Tibial nerve (tissue), 4 donors: Measurements from ENCODE around the gene C6orf118. TPM values are rescaled to one million over a fixed set of nuclear protein-coding genes. Genes with fewer than 3 reads are reported as not detected.

Experiments
- DNase-seq, 2 donors: peaks; one replicate each; pipeline ENCODE4 v3.0.0-alpha.2; 2019; ENCODE audit warnings: low spot score in 2 of 2
- H3K27ac ChIP-seq, 4 donors: fragments of 200-600 bp; sonication (generic) in 3 of 4; one replicate each; pipeline ENCODE4 v1.5.1; 2017 to 2019; ENCODE audit warnings: mild to moderate bottlenecking in 1 of 4
- H3K27me3 ChIP-seq, 2 donors: fragments of 200-600 bp; sonication (generic) in 1 of 2; one replicate each; pipeline versions ENCODE4 v1.5.1 to v1.6.0; 2017 to 2019
- H3K36me3 ChIP-seq, 3 donors: fragments of 200-600 bp; sonication (generic); one replicate each; pipeline ENCODE4 v1.5.1; 2018 to 2019
- H3K4me1 ChIP-seq, 4 donors: fragments of 200-600 bp; sonication (generic) in 3 of 4; one replicate each; pipeline ENCODE4 v1.5.1; 2017 to 2019
- H3K4me3 ChIP-seq, 4 donors: fragments of 200-600 bp; sonication (generic) in 3 of 4; one replicate each; pipeline ENCODE4 v1.5.1; 2017 to 2019; ENCODE audit warnings: mild to moderate bottlenecking in 1 of 4, moderate library complexity in 1 of 4
- H3K9me3 ChIP-seq, 4 donors: fragments of 200-600 bp; sonication (generic) in 3 of 4; one replicate each; pipeline ENCODE4 v1.5.1; 2017 to 2019
- EP300 ChIP-seq, 2 donors: sonication (generic); formaldehyde crosslinking; IDR thresholded peaks; one replicate each; pipeline ENCODE4 v1.6.1; 2017; ENCODE audit warnings: antibody characterized with exemption in 2 of 2, mild to moderate bottlenecking in 1 of 2
- POLR2A ChIP-seq, 2 donors: fragments of 450-650 bp; IDR thresholded peaks; one replicate each; pipeline ENCODE4 v1.6.1; 2017; ENCODE audit warnings: antibody characterized with exemption in 2 of 2, mild to moderate bottlenecking in 2 of 2, moderate library complexity in 2 of 2
- whole genome bisulfite sequencing, 2 donors: methylation state at CpG; one replicate each; pipeline ENCODE4 v1.1.5; 2018; 5-methylcytosine and 5-hydroxymethylcytosine counted together
- total RNA-seq, 4 donors: library from RNA; depleted of rRNA; stranded (reverse); fragments of >200 nt; gene quantifications; one replicate each; pipeline ENCODE4 v1.1.0, GENCODE V29; 2016
- TF ChIP-seq, protein P1 (sequence below), 5 experiments: fragments of 200-600 bp in 3 of 5; fragments of 450-650 bp in 2 of 5; sonication (generic) in 3 of 5; IDR thresholded peaks; one replicate each; pipeline ENCODE4 v1.5.1; 2016 to 2019; ENCODE audit warnings: antibody characterized with exemption in 5 of 5, mild to moderate bottlenecking in 3 of 5, moderate library complexity in 2 of 5

The C6orf118 gene
- total RNA-seq, 4 donors from 2014 or later = not detected

DNA sequence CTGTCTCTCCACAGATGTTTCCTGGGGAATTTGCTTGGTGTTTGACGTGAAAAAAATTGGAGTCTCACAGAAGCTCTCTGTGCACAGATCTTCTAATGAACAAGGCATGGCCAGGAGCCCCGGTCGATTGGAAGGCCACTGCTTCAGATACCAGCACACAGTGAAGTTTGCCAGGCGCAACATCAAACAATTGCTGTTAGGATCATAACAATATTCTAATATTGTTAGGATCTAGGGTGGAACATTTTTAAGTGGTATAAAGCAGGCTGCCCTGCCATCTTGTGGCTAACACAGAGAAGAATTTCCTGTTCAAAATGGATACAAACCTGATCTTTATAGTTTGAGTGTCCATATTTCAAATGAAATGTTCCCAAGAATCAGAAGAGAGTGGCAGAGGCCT, 64.1 kb downstream of the C6orf118 start:
- no peak for TF ChIP-seq POLR2A (IDR thresholded peaks at IDR 0.05)
- TF ChIP-seq, protein P1, sequence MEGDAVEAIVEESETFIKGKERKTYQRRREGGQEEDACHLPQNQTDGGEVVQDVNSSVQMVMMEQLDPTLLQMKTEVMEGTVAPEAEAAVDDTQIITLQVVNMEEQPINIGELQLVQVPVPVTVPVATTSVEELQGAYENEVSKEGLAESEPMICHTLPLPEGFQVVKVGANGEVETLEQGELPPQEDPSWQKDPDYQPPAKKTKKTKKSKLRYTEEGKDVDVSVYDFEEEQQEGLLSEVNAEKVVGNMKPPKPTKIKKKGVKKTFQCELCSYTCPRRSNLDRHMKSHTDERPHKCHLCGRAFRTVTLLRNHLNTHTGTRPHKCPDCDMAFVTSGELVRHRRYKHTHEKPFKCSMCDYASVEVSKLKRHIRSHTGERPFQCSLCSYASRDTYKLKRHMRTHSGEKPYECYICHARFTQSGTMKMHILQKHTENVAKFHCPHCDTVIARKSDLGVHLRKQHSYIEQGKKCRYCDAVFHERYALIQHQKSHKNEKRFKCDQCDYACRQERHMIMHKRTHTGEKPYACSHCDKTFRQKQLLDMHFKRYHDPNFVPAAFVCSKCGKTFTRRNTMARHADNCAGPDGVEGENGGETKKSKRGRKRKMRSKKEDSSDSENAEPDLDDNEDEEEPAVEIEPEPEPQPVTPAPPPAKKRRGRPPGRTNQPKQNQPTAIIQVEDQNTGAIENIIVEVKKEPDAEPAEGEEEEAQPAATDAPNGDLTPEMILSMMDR (IDR thresholded peaks at IDR 0.05) = peak in 4 of 5 experiments; percentile 21 to 43 (median 32)

DNA sequence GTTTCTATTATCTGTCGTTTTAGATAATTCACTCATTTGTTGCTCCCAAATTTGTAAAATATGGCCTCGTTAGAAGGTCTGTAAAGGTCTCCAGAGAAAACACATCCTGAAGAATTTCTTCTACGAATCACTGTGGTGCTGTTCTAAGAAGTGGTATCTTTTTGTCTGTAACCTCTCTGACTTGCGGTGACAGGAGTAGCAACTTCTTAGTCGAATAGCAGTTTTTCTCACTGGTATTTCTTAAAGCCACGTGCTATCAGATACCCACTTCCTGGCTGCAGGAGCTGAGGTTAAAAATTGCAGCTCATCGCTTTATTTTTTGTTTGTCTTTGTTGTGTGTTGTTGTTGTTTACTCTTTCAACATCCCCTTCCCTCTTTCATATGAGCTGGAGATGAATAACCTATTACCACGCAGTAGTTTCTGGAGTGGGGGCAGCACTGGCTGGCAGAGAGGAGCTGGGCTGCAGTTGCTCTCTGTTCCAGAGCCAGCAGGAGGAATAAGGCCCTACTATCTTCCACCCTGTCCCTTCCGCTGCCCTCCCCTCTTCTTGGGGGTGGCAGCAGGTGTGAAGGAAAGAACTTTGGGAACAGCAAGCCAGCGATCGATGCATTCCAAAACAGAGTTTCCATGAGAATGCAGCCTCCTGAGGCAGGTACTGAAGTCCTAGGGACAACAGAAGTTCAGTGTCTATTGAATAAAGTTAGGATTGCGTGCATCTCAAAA, 64.7 kb downstream of the C6orf118 start:
- 64 to 72% methylated on average over 12 of the region's 12 CpGs for WGBS, 2 donors

More for the DNA sequence above, 64.1 kb downstream of the C6orf118 start:
- no peaks in the 10 kb centered on the region for H3K36me3 ChIP-seq
- no peaks in the 10 kb centered on the region for H3K9me3 ChIP-seq
- 25 to 37% methylated on average over 4 of the region's 4 CpGs for WGBS, 2 donors
- no peak for DNase-seq
- peaks cover 0 to 5% (median 0%) of the 10 kb centered on the region in 4 donors for H3K4me1 ChIP-seq
- H3K27me3 ChIP-seq = no peaks in the 10 kb centered on the region
- no peak overlapping the region for H3K4me3 ChIP-seq
- H3K27ac ChIP-seq = no peak overlapping the region

DNA sequence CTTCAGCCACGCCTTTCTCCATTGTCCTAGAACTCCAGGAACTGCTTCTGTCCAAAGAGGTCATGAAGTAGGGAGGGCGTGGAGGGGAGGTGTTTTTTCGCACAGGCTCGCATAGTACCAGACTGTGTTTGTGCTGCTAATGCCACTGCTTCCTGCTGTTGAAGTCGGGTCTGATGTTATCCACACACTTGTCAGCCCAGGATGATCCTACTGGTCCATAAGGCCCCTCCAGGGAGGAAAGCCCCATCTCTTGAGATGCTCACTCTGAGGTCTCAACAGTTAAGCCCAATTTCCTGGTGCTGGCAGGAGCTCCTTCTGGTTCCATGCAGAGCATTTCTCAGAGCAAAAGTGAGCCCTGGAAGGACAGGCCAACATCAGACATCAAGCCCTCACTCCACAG, 65.6 kb downstream of the C6orf118 start:
- no peaks in the 10 kb centered on the region for H3K36me3 ChIP-seq
- no peaks in the 10 kb centered on the region for H3K9me3 ChIP-seq
- no peak overlapping the region for H3K27ac ChIP-seq
- H3K4me1 ChIP-seq = peaks cover 0 to 5% (median 0%) of the 10 kb centered on the region in 4 donors
- DNase-seq = no peak
- H3K4me3 ChIP-seq = no peak overlapping the region
- TF ChIP-seq EP300 (IDR thresholded peaks at IDR 0.05) = no peak
- no peak for TF ChIP-seq POLR2A (IDR thresholded peaks at IDR 0.05)
- TF ChIP-seq, protein P1 (IDR thresholded peaks at IDR 0.05) = no peak
- WGBS, 2 donors = 84 to 85% methylated on average over 5 of the region's 5 CpGs
- H3K27me3 ChIP-seq = no peaks in the 10 kb centered on the region

More for the DNA sequence above, 64.7 kb downstream of the C6orf118 start:
- peaks cover 0 to 5% (median 0%) of the 10 kb centered on the region in 4 donors for H3K4me1 ChIP-seq
- DNase-seq = no peak
- no peaks in the 10 kb centered on the region for H3K9me3 ChIP-seq
- no peak overlapping the region for H3K4me3 ChIP-seq
- H3K36me3 ChIP-seq = no peaks in the 10 kb centered on the region
- TF ChIP-seq POLR2A (IDR thresholded peaks at IDR 0.05) (no peak), EP300 (IDR thresholded peaks at IDR 0.05) (no peak)
- TF ChIP-seq, protein P1 (IDR thresholded peaks at IDR 0.05) = no peak
- no peaks in the 10 kb centered on the region for H3K27me3 ChIP-seq
- H3K27ac ChIP-seq = no peak overlapping the region

DNA sequence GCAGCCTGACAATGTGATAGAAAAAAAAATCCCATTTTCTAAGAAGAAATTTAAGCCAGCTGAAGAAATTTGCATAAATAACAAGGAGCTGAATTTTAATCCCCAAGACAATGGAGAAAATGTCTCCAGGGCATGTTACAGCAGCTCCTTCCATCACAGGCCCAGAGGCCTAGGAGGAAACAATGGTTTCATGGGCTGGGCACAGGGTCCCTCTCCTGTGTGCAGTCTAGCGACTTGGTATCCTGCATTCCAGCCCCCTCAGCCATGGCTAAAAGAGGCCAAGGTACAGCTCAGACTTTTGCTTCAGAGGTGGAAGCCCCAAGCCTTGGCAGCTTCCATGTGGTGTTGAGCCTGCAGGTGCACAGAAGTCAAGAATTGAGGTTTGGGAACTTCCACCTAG, 73.1 kb downstream of the C6orf118 start:
- 91% methylated on average over 1 of the region's 1 CpG for WGBS, 2 donors
- no peak for DNase-seq
- TF ChIP-seq, protein P1 (IDR thresholded peaks at IDR 0.05) = no peak
- TF ChIP-seq POLR2A (IDR thresholded peaks at IDR 0.05) = no peak
- no peak for TF ChIP-seq EP300 (IDR thresholded peaks at IDR 0.05)
- H3K36me3 ChIP-seq = no peaks in the 10 kb centered on the region
- no peak overlapping the region for H3K27ac ChIP-seq
- H3K4me3 ChIP-seq = no peak overlapping the region
- H3K27me3 ChIP-seq = no peaks in the 10 kb centered on the region
- peaks cover 0 to 4% (median 0%) of the 10 kb centered on the region in 4 donors for H3K4me1 ChIP-seq
- peaks cover 0 to 16% (median 1%) of the 10 kb centered on the region in 4 donors for H3K9me3 ChIP-seq

DNA sequence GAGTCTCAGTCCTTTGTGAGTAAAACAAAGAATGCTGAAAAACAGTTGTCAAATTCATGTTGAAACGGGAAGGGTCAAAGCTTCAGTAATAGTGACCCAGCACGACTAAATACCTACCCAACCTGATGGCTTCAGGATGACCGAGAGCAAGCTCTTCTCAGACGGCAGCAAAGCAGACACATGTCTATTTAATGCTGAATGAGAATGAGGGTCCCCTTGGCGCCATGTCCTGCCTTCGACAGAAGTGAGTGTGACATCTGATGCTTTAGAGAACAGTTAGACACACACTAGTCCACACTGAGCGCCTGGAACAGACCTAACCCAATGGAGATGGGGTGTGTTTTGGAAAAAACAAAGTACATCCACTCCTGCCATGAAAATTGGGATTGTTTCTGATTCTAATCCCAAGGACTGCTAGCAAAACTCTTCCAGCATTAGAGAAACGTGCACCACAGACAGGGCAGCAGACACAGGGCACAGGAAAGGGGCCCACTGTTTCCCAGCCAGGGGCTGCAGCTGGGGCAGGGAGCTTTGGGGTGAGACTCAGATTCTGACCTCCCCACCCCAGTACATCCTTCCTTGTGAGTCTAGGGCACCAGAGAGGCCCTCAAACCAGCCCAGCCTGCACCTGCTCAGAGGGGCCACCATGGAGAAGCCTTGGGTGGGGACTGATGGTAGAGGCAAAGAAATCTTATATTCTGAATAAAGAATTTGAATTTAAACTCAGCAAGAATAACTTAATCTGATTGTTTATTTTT, 76.5 kb downstream of the C6orf118 start:
- peak overlapping the region in 1 of 4 donors; percentile 10 for H3K27ac ChIP-seq
- no peaks in the 10 kb centered on the region for H3K36me3 ChIP-seq
- no peak overlapping the region for H3K4me3 ChIP-seq
- H3K4me1 ChIP-seq = peaks cover 0 to 5% (median 0%) of the 10 kb centered on the region in 4 donors
- no peaks in the 10 kb centered on the region for H3K27me3 ChIP-seq
- no peak for TF ChIP-seq EP300 (IDR thresholded peaks at IDR 0.05)
- WGBS, 2 donors = 60 to 65% methylated on average over 8 of the region's 8 CpGs
- DNase-seq = no peak
- peaks cover 0 to 16% (median 1%) of the 10 kb centered on the region in 4 donors for H3K9me3 ChIP-seq
